ENCODE data around the gene SMOC2.
A peak's percentile ranks its signal among the peaks of the same experiment; 100 is the strongest.
"Not testable (repeated sequence)": the region's sequence is repeated elsewhere in the genome, so short reads cannot be mapped to it uniquely, and the experiment has no call there.

Gene SMOC2

GRCh38 chr6:168524571-168525001 lies 83.6 kb downstream of the SMOC2 start:
- DNase-seq: no peak

- no peak for DNase-seq
Observed at GRCh38 chr6:168525114-168525513, 84.1 kb downstream of the SMOC2 start.

- DNase-seq: peak; percentile 57
Observed at GRCh38 chr6:168525926-168526630, 85.1 kb downstream of the SMOC2 start.

GRCh38 chr6:168526841-168527281 lies 85.9 kb downstream of the SMOC2 start:
- peak; percentile 79 for DNase-seq

- DNase-seq: no peak
Observed at GRCh38 chr6:168527451-168528210, 86.6 kb downstream of the SMOC2 start.

GRCh38 chr6:168528474-168529095 lies 87.6 kb downstream of the SMOC2 start:
- no peak for DNase-seq

GRCh38 chr6:168529214-168529613 lies 88.2 kb downstream of the SMOC2 start:
- DNase-seq: no peak

GRCh38 chr6:168530653-168531071 lies 89.7 kb downstream of the SMOC2 start:
- DNase-seq: no peak

- DNase-seq: no peak
Observed at GRCh38 chr6:168532070-168532469, 91.1 kb downstream of the SMOC2 start.

- no peak for DNase-seq
Observed at GRCh38 chr6:168533414-168533813, 92.4 kb downstream of the SMOC2 start.

GRCh38 chr6:168534265-168534664 lies 93.3 kb downstream of the SMOC2 start:
- no peak for DNase-seq

- DNase-seq: no peak
Observed at GRCh38 chr6:168535711-168536110, 94.7 kb downstream of the SMOC2 start.

- no peak for DNase-seq
Observed at GRCh38 chr6:168536196-168536595, 95.2 kb downstream of the SMOC2 start.

- DNase-seq: no peak
Observed at GRCh38 chr6:168536665-168537539, 95.9 kb downstream of the SMOC2 start.

GRCh38 chr6:168537540-168537884 lies 96.5 kb downstream of the SMOC2 start:
- DNase-seq: no peak

- DNase-seq: not testable (repeated sequence)
Observed at GRCh38 chr6:168538188-168538891, 97.4 kb downstream of the SMOC2 start.

- DNase-seq: no peak
Observed at GRCh38 chr6:168538892-168539811, 98.2 kb downstream of the SMOC2 start.

GRCh38 chr6:168540713-168541291 lies 99.8 kb downstream of the SMOC2 start:
- no peak for DNase-seq

- DNase-seq: no peak
Observed at GRCh38 chr6:168541307-168541706, 100.3 kb downstream of the SMOC2 start.

- DNase-seq: no peak
Observed at GRCh38 chr6:168542301-168542700, 101.3 kb downstream of the SMOC2 start.

GRCh38 chr6:168545428-168545827 lies 104.4 kb downstream of the SMOC2 start:
- DNase-seq: no peak

Data from NCI-H345 (cell line).